Bronchial epithelial cell (primary cell): ENCODE data around the gene S100PBP. TPM values are rescaled to one million over a fixed set of nuclear protein-coding genes. Genes with fewer than 3 reads are reported as not detected.
A peak's percentile ranks its signal among the peaks of the same experiment; 100 is the strongest.
"Not testable (repeated sequence)": the region's sequence is repeated elsewhere in the genome, so short reads cannot be mapped to it uniquely, and the experiment has no call there.

Source experiments
- DNase-seq: peaks from one replicate; pipeline ENCODE4 v3.0.0-alpha.2; 2010; ENCODE audit warnings: low read depth
- FAIRE-seq: peaks from 2 replicates; lab custom pipeline; 2011; peaks lifted over from hg19 to GRCh38; lab: Jason Lieb, UNC
- H3K27me3 ChIP-seq: 2 replicates; pipeline ENCODE4 v1.5.1; 2011; ENCODE audit warnings: low read length; ENCODE audit not compliant: control insufficient read depth, insufficient read depth
- H3K36me3 ChIP-seq: 2 replicates; pipeline ENCODE4 v1.5.1; 2011; ENCODE audit warnings: low read length; ENCODE audit not compliant: control insufficient read depth, insufficient read depth
- H3K4me3 ChIP-seq: 2 replicates; pipeline ENCODE4 v1.5.1; 2011; ENCODE audit warnings: mild to moderate bottlenecking, low read depth, low read length, control low read depth
- CTCF ChIP-seq: IDR thresholded peaks from 2 replicates; pipeline ENCODE4 v1.5.1; 2011; ENCODE audit warnings: mild to moderate bottlenecking, moderate library complexity, low read length, control low read depth, inconsistent platforms; ENCODE audit not compliant: insufficient read depth, severe bottlenecking
- total RNA-seq: library from RNA; depleted of rRNA; stranded (reverse); fragments of >200 nt; gene quantifications from 2 replicates; pipeline ENCODE4 v1.2.1, GENCODE V29; 2014

S100PBP gene
- total RNA-seq, 1 donor from 2014 or later: 20.5 TPM

- no peaks in the 10 kb centered on the region for H3K27me3 ChIP-seq
- TF ChIP-seq CTCF: no peak
- peaks cover 43% of the 10 kb centered on the region for H3K36me3 ChIP-seq
- DNase-seq (no peak), FAIRE-seq (no peak)
- no peak overlapping the region for H3K4me3 ChIP-seq
Measured at GRCh38 chr1:32782086-32782485, 35.4 kb upstream of the S100PBP start.

GRCh38 chr1:32783851-32784250 lies 33.6 kb upstream of the S100PBP start:
- H3K36me3 ChIP-seq: peaks cover 47% of the 10 kb centered on the region
- FAIRE-seq (no peak), DNase-seq (no peak)
- H3K27me3 ChIP-seq: no peaks in the 10 kb centered on the region
- H3K4me3 ChIP-seq: no peak overlapping the region
- TF ChIP-seq CTCF: no peak

DNA sequence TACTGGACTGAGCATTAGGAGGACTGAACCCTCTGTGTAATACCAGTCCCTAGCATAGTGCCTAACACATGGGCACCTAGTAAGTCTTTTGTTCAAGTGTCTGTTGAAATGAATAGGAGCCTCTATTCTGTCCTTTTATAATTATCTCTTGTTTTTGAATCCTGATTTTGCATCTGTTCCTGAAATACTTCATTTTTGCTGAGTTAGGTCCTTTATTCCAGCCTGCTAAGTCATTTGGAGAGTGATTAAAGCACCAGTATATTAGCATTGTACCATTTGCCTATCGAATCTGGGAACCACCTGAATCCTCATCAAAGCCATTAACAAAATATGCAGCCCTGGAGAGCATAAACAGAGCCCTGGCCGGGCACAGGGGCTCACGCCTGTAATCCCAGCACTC lies 32.6 kb upstream of the S100PBP start:
- FAIRE-seq (no peak), DNase-seq (no peak)
- Histone ChIP-seq H3K36me3 (peaks cover 40% of the 10 kb centered on the region), H3K4me3 (no peak overlapping the region), H3K27me3 (no peaks in the 10 kb centered on the region)
- no peak for TF ChIP-seq CTCF

- Histone ChIP-seq H3K36me3 (peaks cover 33% of the 10 kb centered on the region), H3K27me3 (no peaks in the 10 kb centered on the region), H3K4me3 (no peak overlapping the region)
- TF ChIP-seq CTCF: no peak
- no peak for FAIRE-seq
- no peak for DNase-seq
Measured at GRCh38 chr1:32786856-32787255, 30.6 kb upstream of the S100PBP start.

DNA sequence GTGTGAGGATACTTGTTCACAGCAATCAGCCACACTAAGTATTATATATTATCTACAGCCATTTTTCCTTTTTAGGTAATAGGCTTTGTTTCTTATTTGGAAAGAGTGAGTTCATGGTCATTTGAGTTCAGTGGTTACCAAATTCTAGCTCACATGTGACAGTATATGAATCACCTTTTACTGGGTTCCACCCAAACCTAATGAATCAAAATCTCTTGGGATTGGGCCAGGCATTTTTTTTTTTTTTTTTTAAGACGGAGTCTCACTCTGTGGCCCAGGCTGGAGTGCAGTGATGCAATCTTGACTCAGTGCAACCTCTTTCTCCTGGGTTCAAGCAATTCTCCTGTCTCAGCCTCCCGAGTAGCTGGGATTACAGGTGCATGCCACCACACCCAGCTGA lies 28.1 kb upstream of the S100PBP start:
- not testable (repeated sequence) for FAIRE-seq, H3K27me3 ChIP-seq, H3K4me3 ChIP-seq
- H3K36me3 ChIP-seq: peaks cover 29% of the 10 kb centered on the region
- DNase-seq: peak; percentile 95

- FAIRE-seq (no peak), DNase-seq (peak; percentile 81)
- Histone ChIP-seq H3K27me3 (no peaks in the 10 kb centered on the region), H3K4me3 (no peak overlapping the region), H3K36me3 (peaks cover 16% of the 10 kb centered on the region)
- TF ChIP-seq CTCF: no peak
Measured at GRCh38 chr1:32791881-32792280, 25.6 kb upstream of the S100PBP start.

DNA sequence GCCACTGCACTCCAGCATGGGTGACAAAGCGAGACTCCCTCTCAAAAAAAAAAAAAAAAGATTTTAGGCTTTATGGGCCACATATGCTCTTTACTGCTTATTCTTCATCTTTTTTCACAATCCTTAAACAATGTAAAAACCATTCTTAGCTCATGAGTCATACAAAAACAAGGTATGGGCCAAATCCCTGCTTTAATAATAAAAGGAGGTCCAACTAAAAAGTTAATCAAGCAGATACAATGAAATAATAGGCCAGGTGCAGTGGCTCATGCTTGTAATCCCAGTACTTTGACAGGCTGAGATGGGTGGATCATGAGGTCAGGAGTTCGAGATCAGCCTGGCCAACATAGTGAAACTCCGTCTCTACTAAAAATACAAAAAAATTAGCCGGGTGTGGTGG lies 21.7 kb upstream of the S100PBP start:
- peaks cover 13% of the 10 kb centered on the region for H3K36me3 ChIP-seq
- H3K4me3 ChIP-seq, FAIRE-seq, DNase-seq, H3K27me3 ChIP-seq: not testable (repeated sequence)
